LNCAP (cell line): ENCODE results near the gene CEND1.

Experiments used
- CTCF ChIP-seq: fragments of 450-650 bp; IDR thresholded peaks from 2 replicates; pipeline ENCODE4 v1.5.1; 2017; ENCODE audit warnings: mild to moderate bottlenecking

The CEND1 gene

GRCh38 chr11:773830-774229 is 16.1 kb downstream of the CEND1 start:
- TF ChIP-seq CTCF = no peak

- TF ChIP-seq CTCF = no peak
Observed at GRCh38 chr11:773425-773824, 16.5 kb downstream of the CEND1 start.

GRCh38 chr11:772429-773390 is 17.2 kb downstream of the CEND1 start:
- TF ChIP-seq CTCF = no peak

DNA sequence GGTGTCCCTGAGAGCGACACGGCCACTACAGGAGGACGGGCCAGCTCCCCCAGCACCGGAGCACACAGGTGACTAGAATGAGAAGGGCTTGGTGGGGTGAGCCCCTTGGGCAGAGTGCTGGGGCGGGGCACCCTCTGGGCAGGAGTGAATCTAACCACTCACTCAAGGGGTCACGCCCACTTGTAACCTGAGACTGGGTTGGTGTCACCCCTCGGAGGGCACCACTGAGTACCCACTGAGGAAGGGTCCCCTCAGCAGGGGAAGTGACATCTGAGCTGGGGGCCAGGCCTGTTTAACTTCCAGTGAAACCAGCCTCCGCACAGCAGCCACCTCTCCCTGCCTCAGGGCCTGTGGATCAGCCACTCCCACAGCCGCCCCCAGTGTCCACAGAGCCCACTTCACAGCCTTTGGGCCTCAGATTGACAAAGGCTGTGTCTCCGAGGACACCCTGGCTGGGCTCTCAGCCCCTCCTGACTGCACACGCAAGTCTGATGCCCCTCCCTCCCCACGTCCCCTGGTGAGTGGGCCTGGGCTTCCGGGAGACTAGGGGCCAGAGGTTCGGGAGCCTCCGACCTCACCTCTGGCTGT is 18.2 kb downstream of the CEND1 start:
- TF ChIP-seq CTCF = no peak

- TF ChIP-seq CTCF = no peak
Observed at GRCh38 chr11:770642-771616, 19.0 kb downstream of the CEND1 start.

DNA sequence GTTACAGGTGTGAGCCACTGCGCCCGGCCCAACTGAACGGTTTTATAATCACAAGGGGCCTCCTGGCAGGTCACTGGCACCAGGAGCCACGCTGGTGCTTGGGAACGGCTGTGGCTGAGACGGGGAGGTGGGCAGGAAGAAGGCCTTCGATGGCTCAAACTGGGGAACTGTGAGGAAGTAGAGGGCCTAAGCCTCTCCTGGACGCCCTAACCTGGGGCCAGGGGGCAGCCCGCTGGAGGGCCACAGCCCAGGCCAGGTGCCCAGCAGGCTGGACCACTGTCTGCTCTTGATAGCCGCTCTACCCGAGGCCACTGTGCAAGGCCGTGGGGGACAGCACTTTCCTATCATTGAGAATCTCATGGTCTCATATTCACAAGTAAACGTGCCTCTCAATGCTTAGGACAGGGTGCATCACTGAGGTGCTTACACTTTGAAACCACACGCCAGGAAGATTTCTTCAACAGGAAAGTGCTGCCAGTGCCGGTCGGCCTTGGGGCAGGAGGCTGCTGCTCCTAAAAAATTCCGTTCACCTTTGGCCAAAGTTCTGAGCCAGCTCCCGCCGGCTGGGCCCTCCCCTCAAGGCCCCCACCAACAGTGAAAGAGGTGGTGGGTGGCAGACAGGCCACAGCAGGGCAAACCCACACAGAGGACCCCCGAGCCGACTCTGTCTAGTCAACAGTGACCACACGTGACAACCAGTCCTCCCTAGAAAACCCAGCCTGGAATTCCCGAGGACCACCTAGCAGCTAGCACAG is 19.8 kb downstream of the CEND1 start:
- TF ChIP-seq CTCF = no peak
